Lower lobe of right lung (tissue), 2 donors: ENCODE results near the gene MXD4. TPM values are rescaled to one million over a fixed set of nuclear protein-coding genes. Genes with fewer than 3 reads are reported as not detected.

Experiments used
- ATAC-seq, 2 donors: fragments of 200-7000 bp; cut with Tn5 transposase; one replicate each; pipeline ENCODE4 v1.9.1; 2020 to 2022; ENCODE audit warnings: mild to moderate bottlenecking in 2 of 2, moderate library complexity in 2 of 2
- DNase-seq: peaks from one replicate; pipeline ENCODE4 v3.0.0-alpha.2; 2020
- H3K27ac ChIP-seq: fragments of 200-600 bp; one replicate; pipeline ENCODE4 v1.8.0; 2022
- H3K27me3 ChIP-seq: fragments of 200-600 bp; one replicate; pipeline ENCODE4 v1.8.0; 2022; ENCODE audit warnings: low read depth
- H3K36me3 ChIP-seq: fragments of 200-600 bp; one replicate; pipeline ENCODE4 v1.8.0; 2022; ENCODE audit warnings: mild to moderate bottlenecking
- H3K4me1 ChIP-seq: fragments of 200-600 bp; one replicate; pipeline ENCODE4 v1.8.0; 2022
- H3K4me3 ChIP-seq: fragments of 200-600 bp; one replicate; pipeline ENCODE4 v1.8.0; 2022; ENCODE audit warnings: mild to moderate bottlenecking
- H3K9me3 ChIP-seq: fragments of 200-600 bp; one replicate; pipeline ENCODE4 v1.8.0; 2022
- intact Hi-C: fragments of 100-400 bp; cut with DNase I; formaldehyde crosslinking; loops from one replicate; pipeline ENCODE4 v1.11.0; 2022
- total RNA-seq: library from RNA; stranded (reverse); fragmentation: NEBNext Ultra II Directional; extraction: Animal tissue kit (Norgen Biotek cat#: 25700); gene quantifications from one replicate; pipeline ENCODE4 v1.2.1, GENCODE V29; 2021
- TF ChIP-seq, protein P1 (sequence below): fragments of 200-600 bp; IDR thresholded peaks from one replicate; pipeline ENCODE4 v1.8.0; 2022; ENCODE audit warnings: antibody characterized with exemption, mild to moderate bottlenecking
- donor health status: DM: no; HTN: yes; CAD: no; lungs with severe emphysema.

The MXD4 gene
- total RNA-seq, 1 donor from 2014 or later, result 74.3 TPM

DNA sequence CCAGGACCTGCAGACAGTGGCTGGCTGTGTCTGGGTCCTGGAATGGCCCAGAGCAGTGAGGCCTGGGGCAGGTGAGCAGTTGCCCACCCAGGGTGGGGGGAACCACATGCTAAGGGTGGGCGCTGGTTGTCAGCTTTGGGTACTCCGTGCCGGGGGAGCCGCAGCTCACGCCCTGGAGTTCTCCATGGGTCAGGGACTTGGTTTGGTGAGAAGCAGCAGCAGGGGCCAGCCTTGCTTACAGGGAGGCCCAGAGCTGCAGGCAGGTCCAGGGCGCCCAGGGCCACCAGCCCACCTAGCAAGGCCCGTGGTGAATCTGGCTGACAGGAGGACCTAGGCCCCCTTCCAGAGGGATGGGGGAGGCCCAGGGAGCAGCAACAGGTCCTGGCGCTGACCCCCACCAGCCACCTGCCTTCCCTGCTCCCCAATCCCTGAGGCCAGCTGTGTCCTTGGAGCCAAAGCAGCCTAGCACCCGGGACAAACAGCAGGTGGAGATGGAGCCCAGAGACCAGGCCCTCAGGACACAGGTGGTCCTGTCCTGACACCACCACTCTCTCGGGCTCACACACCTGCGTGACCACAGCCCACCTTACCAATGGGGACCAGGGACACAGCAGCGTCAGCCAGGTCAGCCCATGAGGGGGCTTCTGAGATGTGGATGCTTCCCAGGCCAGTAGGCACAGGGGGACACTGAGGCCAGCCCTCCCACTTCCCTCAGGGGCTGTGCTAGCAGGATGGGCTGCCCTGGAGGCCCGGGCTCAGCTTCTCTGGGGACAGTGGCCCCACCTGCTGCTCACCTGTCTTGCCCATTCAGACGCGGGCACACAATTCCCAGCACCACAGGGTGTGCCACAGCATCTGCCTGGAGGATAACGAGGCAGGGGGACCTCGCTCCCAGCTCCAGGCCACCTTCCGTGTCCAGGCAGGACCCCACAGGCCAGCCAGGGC is 3.5 kb downstream of the MXD4 start:
- no peaks in the 10 kb centered on the region for H3K27me3 ChIP-seq
- ATAC-seq (no peak), DNase-seq (peak; percentile 43)
- H3K9me3 ChIP-seq, result no peaks in the 10 kb centered on the region
- peak overlapping the region; percentile 98 for H3K4me3 ChIP-seq
- H3K4me1 ChIP-seq, result peaks cover 67% of the 10 kb centered on the region
- peaks cover 42% of the 10 kb centered on the region for H3K36me3 ChIP-seq
- TF ChIP-seq, protein P1, sequence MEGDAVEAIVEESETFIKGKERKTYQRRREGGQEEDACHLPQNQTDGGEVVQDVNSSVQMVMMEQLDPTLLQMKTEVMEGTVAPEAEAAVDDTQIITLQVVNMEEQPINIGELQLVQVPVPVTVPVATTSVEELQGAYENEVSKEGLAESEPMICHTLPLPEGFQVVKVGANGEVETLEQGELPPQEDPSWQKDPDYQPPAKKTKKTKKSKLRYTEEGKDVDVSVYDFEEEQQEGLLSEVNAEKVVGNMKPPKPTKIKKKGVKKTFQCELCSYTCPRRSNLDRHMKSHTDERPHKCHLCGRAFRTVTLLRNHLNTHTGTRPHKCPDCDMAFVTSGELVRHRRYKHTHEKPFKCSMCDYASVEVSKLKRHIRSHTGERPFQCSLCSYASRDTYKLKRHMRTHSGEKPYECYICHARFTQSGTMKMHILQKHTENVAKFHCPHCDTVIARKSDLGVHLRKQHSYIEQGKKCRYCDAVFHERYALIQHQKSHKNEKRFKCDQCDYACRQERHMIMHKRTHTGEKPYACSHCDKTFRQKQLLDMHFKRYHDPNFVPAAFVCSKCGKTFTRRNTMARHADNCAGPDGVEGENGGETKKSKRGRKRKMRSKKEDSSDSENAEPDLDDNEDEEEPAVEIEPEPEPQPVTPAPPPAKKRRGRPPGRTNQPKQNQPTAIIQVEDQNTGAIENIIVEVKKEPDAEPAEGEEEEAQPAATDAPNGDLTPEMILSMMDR, result no peak
- intact Hi-C loops, result no loop called here
- H3K27ac ChIP-seq, result peak overlapping the region; percentile 87

DNA sequence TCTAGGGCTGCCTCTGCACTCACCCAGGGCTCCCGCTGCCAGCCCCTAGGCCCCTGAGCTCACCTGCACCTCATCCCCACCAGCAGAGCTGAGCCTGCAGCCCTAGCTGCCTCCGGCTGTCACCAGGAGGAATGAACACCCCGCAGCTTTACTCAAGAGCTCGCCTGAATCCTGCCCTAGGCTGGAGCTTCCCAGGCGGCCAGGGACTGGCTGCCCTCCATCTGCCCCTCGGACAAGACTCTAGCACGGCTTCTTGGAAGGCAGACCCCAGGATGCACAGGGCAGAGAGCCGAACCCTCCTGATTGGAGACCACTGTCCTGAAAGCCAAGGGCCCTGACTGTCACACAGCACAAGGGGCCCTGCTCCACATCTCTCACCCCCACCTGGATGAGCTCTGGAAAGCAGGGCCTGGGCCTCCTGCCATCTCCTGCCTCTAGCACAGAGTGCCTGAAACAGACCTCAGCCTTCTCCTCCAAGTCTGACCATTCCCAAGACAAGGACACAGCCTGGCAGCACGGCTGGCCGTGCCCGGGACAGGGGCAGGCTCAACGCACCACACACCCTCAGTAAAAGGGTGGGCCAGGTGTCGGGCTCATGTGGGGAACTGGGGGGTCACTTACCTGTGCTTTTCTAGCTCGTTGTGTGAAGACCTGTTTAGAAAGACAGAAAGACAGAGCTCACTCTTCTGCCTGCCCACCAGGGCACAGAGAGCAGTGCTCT is 4.4 kb downstream of the MXD4 start:
- peak overlapping the region; percentile 87 for H3K27ac ChIP-seq
- DNase-seq (peak; percentile 39), ATAC-seq (no peak)
- TF ChIP-seq, protein P1, result no peak
- no peaks in the 10 kb centered on the region for H3K9me3 ChIP-seq
- H3K36me3 ChIP-seq, result peaks cover 50% of the 10 kb centered on the region
- peak overlapping the region; percentile 17 for H3K4me3 ChIP-seq
- intact Hi-C loops, result no loop called here
- peaks cover 60% of the 10 kb centered on the region for H3K4me1 ChIP-seq
- no peaks in the 10 kb centered on the region for H3K27me3 ChIP-seq

DNA sequence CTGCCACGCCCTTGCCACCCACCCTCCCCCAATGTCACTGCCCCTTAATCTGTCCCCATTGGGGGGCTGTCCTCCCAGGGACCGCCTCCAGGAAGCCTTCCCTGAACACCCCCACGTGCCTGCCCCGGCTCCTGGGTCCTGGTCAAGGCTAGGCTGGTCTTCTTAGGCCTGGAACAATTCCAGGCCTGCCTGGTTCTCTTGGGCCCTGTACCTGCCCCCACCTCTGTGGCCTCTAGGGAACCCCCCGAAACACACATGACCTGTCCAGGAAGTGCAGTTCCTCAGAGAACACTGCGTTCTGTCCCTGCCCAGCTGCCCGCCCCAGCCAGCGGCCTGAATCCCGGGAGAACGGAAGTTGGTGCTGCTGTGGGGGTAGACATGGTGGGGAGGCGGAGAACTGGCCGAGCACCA is 5.1 kb downstream of the MXD4 start:
- DNase-seq (peak; percentile 65), ATAC-seq (peak; percentile 28 to 43)
- intact Hi-C loops, result no loop called here
- Histone ChIP-seq H3K27me3 (no peaks in the 10 kb centered on the region), H3K36me3 (peaks cover 58% of the 10 kb centered on the region), H3K27ac (peak overlapping the region; percentile 87), H3K9me3 (no peaks in the 10 kb centered on the region), H3K4me1 (peaks cover 60% of the 10 kb centered on the region), H3K4me3 (peak overlapping the region; percentile 20)
- TF ChIP-seq, protein P1, result no peak

DNA sequence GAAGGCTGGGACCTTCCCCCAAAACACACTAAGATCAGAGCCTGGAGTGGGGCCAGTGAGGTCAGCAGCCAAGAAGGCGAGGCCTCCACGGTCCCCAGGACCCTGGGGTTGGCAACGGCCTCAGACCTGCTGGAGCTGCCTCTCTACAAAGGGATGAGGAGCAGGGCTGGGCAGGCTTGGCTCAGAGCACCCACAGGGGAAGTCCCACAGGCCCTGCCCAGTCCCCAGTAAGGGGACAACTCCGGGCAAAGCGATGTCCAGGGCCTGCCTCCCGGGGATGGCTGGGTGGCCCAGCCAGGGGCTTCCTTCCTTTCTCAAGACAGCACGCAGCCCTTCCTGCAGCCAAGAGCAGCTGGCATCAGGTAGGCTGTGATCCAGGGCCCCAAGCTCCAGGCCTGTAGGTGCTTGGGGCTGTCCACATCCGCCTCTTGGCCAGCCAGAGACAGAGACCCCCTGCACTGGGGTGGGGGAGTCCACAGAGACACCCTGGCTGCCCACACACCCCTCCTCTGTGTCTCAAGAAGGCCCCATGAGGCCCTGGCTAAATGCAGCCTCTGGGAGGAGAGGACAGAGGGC is 5.7 kb downstream of the MXD4 start:
- intact Hi-C loops, result no loop called here
- ATAC-seq, result peak; percentile 31 to 36

More for the DNA sequence above, 5.7 kb downstream of the MXD4 start:
- Histone ChIP-seq H3K27me3 (no peaks in the 10 kb centered on the region), H3K9me3 (no peaks in the 10 kb centered on the region), H3K4me3 (peak overlapping the region; percentile 20), H3K36me3 (peaks cover 63% of the 10 kb centered on the region), H3K27ac (peak overlapping the region; percentile 87), H3K4me1 (peaks cover 60% of the 10 kb centered on the region)
- peak; percentile 55 for DNase-seq
- TF ChIP-seq, protein P1, result no peak
